AG10803 (cell line): ENCODE measurements around the gene LANCL2.

Experiments used
- DNase-seq: peaks from one replicate; pipeline ENCODE4 v3.0.0; 2010; ENCODE audit warnings: low read depth
- H3K4me3 ChIP-seq: 2 replicates; pipeline ENCODE4 v1.5.1; 2011; ENCODE audit warnings: mild to moderate bottlenecking, low read length, control low read depth
- TF ChIP-seq, protein P1 (sequence below): conservative IDR thresholded peaks from 2 replicates; pipeline ENCODE4 v1.5.1; 2011; ENCODE audit warnings: mild to moderate bottlenecking, low read length, control low read depth, inconsistent platforms

The LANCL2 gene, protein sequence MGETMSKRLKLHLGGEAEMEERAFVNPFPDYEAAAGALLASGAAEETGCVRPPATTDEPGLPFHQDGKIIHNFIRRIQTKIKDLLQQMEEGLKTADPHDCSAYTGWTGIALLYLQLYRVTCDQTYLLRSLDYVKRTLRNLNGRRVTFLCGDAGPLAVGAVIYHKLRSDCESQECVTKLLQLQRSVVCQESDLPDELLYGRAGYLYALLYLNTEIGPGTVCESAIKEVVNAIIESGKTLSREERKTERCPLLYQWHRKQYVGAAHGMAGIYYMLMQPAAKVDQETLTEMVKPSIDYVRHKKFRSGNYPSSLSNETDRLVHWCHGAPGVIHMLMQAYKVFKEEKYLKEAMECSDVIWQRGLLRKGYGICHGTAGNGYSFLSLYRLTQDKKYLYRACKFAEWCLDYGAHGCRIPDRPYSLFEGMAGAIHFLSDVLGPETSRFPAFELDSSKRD

DNA sequence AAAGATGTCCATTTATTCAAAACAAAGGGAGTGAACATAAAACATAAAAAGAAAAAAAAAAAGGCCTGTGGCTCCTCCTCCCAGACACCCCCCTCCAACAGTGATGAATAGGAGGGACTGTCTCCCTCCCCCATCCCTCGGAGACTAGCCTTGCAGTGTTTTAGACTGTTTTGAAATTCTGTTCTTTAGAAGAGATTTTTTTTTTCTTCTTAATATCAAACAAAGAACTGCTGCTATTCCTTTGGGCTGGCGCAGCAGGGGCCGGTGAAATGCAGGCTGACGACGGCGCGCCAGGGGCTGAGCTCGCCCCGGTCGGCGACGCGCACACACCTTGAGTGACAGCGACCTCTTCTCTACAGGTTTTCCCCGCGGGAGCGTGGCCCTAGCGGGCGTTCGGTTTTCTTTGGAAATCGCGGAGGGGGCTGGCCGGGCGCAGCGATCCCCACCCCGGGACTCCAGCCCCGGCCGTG, at the start of gene LANCL2:
TSS of gene LANCL2 (plus strand) at position 133 of the 470 bp plus-strand sequence. CDS start 689 bp downstream, outside the sequence.
- TF ChIP-seq, protein P1, sequence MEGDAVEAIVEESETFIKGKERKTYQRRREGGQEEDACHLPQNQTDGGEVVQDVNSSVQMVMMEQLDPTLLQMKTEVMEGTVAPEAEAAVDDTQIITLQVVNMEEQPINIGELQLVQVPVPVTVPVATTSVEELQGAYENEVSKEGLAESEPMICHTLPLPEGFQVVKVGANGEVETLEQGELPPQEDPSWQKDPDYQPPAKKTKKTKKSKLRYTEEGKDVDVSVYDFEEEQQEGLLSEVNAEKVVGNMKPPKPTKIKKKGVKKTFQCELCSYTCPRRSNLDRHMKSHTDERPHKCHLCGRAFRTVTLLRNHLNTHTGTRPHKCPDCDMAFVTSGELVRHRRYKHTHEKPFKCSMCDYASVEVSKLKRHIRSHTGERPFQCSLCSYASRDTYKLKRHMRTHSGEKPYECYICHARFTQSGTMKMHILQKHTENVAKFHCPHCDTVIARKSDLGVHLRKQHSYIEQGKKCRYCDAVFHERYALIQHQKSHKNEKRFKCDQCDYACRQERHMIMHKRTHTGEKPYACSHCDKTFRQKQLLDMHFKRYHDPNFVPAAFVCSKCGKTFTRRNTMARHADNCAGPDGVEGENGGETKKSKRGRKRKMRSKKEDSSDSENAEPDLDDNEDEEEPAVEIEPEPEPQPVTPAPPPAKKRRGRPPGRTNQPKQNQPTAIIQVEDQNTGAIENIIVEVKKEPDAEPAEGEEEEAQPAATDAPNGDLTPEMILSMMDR: no peak
- DNase-seq: no peak
- H3K4me3 ChIP-seq: peak within 1 kb of the TSS; percentile 98

DNA sequence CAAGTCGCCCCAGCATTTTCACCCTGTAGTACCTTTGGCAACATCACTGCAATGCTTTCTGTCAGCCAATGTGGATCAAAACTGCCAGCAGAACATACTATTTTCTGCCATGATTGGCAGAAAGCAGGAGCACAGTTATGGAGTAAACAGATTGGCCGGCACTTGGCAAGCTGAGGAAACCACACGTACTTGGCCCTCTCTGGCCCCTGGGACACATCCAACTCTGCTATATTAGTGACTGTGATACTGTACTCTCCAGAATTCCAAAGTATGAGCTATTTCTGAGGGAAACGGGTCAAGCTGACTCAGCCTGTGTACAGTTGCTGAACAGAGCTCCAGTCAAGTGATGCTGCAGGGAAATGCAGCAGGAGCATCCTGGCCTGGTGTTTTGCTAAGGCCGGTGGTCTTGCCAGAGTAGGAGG, 39.8 kb upstream of the LANCL2 start:
- peak; percentile 95 for DNase-seq
- TF ChIP-seq, protein P1: no peak
- no peak overlapping the region for H3K4me3 ChIP-seq

DNA sequence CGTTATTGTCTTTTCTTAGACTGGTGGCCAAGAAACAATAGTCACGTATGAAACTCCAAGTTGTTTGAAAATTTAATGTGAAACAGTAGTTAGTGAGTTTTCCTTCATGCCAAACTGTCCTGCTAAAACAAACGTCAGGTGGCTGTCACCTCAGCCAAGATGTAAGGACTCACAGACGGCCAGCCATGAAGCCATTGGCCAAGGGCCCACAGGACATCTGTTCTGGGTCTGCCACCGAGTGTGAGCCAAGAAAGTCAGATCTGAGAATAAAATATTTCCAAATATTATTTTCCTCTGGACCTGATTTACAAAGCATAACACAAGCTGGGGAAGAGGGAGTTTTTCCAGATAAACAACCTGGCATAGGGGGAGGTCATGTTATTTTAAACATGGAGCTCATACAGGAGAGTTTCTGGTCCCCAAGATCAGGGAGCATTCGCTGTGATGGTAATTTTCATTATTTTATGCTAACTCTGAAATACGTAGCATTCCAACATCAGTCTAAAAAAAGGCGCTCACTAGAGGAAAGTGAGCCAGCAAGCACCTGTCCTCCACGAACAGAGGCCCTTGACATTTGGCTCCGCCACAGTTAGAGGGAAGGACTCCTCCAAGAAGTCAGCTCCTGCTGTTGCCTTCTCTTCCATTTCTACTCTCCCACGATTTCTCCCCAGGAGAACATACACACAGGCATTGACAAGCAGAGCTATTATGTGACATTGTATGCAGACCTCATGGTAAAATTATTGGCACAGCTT, 38.9 kb upstream of the LANCL2 start:
- peak; percentile 28 for DNase-seq
- TF ChIP-seq, protein P1: no peak
- no peak overlapping the region for H3K4me3 ChIP-seq

DNA sequence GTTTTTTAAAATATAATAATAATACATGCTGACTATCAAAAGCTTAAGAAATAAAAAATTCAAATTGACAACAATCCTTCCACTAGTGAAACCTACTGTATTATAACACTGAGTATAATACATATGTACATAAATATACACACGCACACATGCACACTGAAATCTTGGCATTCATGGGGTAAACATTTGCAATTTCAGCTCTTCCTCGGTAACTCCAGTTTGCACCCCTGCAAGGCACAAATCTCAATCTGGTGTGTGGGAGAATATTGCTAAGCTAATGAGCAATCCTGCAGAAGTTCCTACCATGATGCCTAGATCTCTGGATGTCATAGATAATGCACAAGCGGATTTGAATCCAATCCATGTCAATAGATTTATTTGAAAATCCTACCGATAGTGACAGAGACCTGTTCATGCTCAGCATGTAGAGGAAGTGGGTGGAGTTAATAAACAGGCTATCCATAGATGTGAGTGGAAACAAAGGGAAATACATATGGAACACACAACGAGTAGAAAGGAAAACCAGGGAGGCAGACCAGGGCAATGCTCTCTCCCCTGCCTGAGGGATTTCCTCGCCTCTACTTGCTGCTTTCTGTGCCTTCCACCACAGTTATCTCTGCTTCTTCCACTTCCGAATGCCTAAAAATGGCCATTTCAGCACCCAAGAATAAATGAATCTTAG, 38.1 kb upstream of the LANCL2 start:
- TF ChIP-seq, protein P1: no peak
- no peak for DNase-seq
- no peak overlapping the region for H3K4me3 ChIP-seq

DNA sequence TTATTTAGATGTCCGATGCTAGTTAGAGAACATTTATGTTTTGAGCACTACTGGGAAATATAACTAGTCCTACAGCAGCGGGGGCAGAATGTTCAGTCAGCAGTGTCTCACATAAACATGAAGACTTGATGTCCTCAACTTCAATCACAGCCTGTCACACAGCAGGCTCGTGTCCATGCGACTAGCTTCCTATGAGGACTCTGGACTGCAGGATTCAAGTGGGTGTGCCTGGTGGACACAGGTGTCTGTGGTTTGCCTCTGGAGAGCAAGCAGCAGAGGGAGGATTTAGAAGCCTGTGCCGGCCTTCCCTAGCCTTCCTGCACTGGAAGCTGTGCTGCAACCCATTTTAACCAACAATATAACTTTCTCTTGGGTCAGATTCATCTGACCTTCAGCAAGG, 30.0 kb upstream of the LANCL2 start:
- TF ChIP-seq, protein P1: no peak
- H3K4me3 ChIP-seq: no peak overlapping the region
- no peak for DNase-seq

DNA sequence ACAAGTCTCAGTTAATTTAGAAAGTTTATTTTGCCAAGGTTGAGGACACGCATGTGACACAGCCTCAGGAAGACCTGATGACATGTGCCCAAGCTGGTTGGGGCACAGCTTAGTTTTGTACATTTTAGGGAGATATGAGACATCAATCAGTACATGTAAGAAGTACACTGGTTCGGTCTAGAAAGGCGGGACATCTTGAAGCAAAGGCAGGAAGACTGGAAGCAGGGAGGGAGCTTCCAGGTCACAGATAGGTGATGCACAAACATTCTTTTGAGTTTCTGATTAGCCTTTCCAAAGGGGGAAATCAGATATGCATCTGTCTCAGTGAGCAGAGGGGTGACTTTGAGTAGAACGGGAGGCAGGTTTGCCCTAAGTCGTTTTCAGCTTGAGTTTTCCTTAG, 29.4 kb upstream of the LANCL2 start:
- TF ChIP-seq, protein P1: no peak
- H3K4me3 ChIP-seq: no peak overlapping the region
- DNase-seq: no peak
